SK-N-MC (cell line): ENCODE results near the gene CBLN1.

Source experiments
- EZH2 ChIP-seq: fragments of 200-600 bp; sonication (generic); IDR thresholded peaks from one replicate; pipeline ENCODE4 v1.6.1; 2017; ENCODE audit warnings: antibody characterized with exemption
- POLR2AphosphoS5 ChIP-seq: IDR thresholded peaks from 2 replicates; pipeline ENCODE4 v1.6.1; 2012; ENCODE audit warnings: mild to moderate bottlenecking, low read depth, low read length, borderline replicate concordance

GRCh38 chr16:49250689-49251088 lies 30.9 kb downstream of the CBLN1 start:
- TF ChIP-seq EZH2, result no peak
- TF ChIP-seq POLR2AphosphoS5, result no peak
